Endothelial cell of umbilical vein (primary cell): Measurements from ENCODE around the gene S100A11. TPM values are rescaled to one million over a fixed set of nuclear protein-coding genes. Genes with fewer than 3 reads are reported as not detected.

Source experiments
- BruUV-seq: library from RNA; stranded (reverse); fragments of 400-500 nt; replicated peaks from 2 replicates; lab custom pipeline; 2021; lab: Mats Ljungman, UMichigan
- CTCF ChIA-PET: fragments of 300-600, 350-600 bp; sonication (Branson Sonifier 250); formaldehyde crosslinking; loops from one replicate; lab custom pipeline; 2021; ENCODE audit warnings: antibody characterized with exemption, inconsistent platforms; lab: Charles Lee
- POLR2A ChIA-PET: fragments of 300-600, 350-600 bp; sonication (Branson Sonifier 250); formaldehyde crosslinking; loops from one replicate; lab custom pipeline; 2021; ENCODE audit warnings: antibody characterized with exemption, inconsistent platforms; lab: Charles Lee
- DNase-seq: peaks from one replicate; pipeline ENCODE4 v3.0.0-alpha.2; 2011; ENCODE audit warnings: low read depth, low spot score
- FAIRE-seq: peaks from 2 replicates; lab custom pipeline; 2011; peaks lifted over from hg19 to GRCh38; lab: Jason Lieb, UNC
- H2AFZ ChIP-seq: 2 replicates; pipeline ENCODE4 v1.6.0; 2012; ENCODE audit warnings: low read depth, low read length, control low read depth, inconsistent platforms
- H3K27ac ChIP-seq: 2 replicates; pipeline ENCODE4 v1.5.1; 2011; ENCODE audit warnings: low read depth, mild to moderate bottlenecking, control low read depth, low read length, moderate library complexity; ENCODE audit not compliant: insufficient read depth
- H3K27me3 ChIP-seq, 2 experiments: 2 replicates each; pipeline versions ENCODE4 v1.6.0 to v1.6.1; 2011; ENCODE audit warnings: low read length in 2 of 2, mixed read lengths in 1 of 2; ENCODE audit not compliant: control insufficient read depth in 2 of 2, insufficient read depth in 2 of 2
- H3K36me3 ChIP-seq, 2 experiments: 2 replicates in 1 of 2; 3 replicates in 1 of 2; pipeline ENCODE4 v1.5.1; 2011; ENCODE audit warnings: low read length in 2 of 2, mild to moderate bottlenecking in 1 of 2, moderate library complexity in 1 of 2; ENCODE audit not compliant: control insufficient read depth in 2 of 2, insufficient read depth in 2 of 2; ENCODE audit errors: extremely low read depth in 1 of 2
- H3K4me1 ChIP-seq: 3 replicates; pipeline ENCODE4 v1.5.1; 2011; ENCODE audit warnings: mild to moderate bottlenecking, low read length; ENCODE audit not compliant: control insufficient read depth, insufficient read depth; ENCODE audit errors: extremely low read depth
- H3K4me2 ChIP-seq: 2 replicates; pipeline ENCODE4 v1.6.1; 2011; ENCODE audit warnings: low read length, control low read depth, mixed read lengths; ENCODE audit not compliant: insufficient read depth
- H3K4me3 ChIP-seq, 3 experiments: fragments of 200-600 bp in 1 of 3; sonication (generic), shearing (Covaris generic) in 1 of 3; replicated peaks in 1 of 3; 2 replicates each; pipeline ENCODE4 v1.5.1; 2011 to 2016; ENCODE audit warnings: control low read depth in 3 of 3, low read length in 3 of 3, mild to moderate bottlenecking in 2 of 3, inconsistent platforms in 1 of 3, low read depth in 1 of 3, moderate library complexity in 1 of 3; ENCODE audit not compliant: insufficient read depth in 1 of 3
- H3K79me2 ChIP-seq: 2 replicates; pipeline ENCODE4 v1.6.0; 2012; ENCODE audit warnings: low read length, inconsistent platforms; ENCODE audit not compliant: control insufficient read depth, insufficient read depth
- H3K9ac ChIP-seq: replicated peaks from 2 replicates; pipeline ENCODE3; 2011; ENCODE audit warnings: low read length, control low read depth; ENCODE audit not compliant: insufficient read depth; ENCODE audit errors: extremely low read depth
- H3K9me1 ChIP-seq: replicated peaks from 3 replicates; pipeline ENCODE4 v1.6.0; 2011; ENCODE audit warnings: mild to moderate bottlenecking, low read length; ENCODE audit not compliant: control insufficient read depth, insufficient read depth; ENCODE audit errors: extremely low read depth
- H3K9me3 ChIP-seq: replicated peaks from 2 replicates; pipeline ENCODE4 v1.5.1; 2012; ENCODE audit warnings: low read length, inconsistent platforms; ENCODE audit not compliant: control insufficient read depth, insufficient read depth
- H4K20me1 ChIP-seq: replicated peaks from 2 replicates; pipeline ENCODE3; 2011; ENCODE audit warnings: mild to moderate bottlenecking, low read length; ENCODE audit not compliant: control insufficient read depth, insufficient read depth; ENCODE audit errors: extremely low read depth
- CTCF ChIP-seq, 2 donors: IDR thresholded peaks; 1 replicate in 1 of 2; 2 replicates in 1 of 2; pipeline ENCODE4 v1.5.1; 2011; ENCODE audit warnings: low read length in 2 of 2, mild to moderate bottlenecking in 2 of 2, moderate library complexity in 2 of 2, control low read depth in 1 of 2, inconsistent platforms in 1 of 2, low read depth in 1 of 2; ENCODE audit not compliant: insufficient read depth in 1 of 2; ENCODE audit errors: extremely low read depth in 1 of 2
- EZH2 ChIP-seq: IDR thresholded peaks from 2 replicates; pipeline ENCODE4 v1.6.1; 2012; ENCODE audit warnings: borderline replicate concordance, low read depth, mild to moderate bottlenecking, moderate library complexity, low read length, inconsistent platforms; ENCODE audit not compliant: severe bottlenecking
- FOS ChIP-seq: IDR thresholded peaks from 2 replicates; pipeline ENCODE4 v1.6.1; 2011; ENCODE audit warnings: mild to moderate bottlenecking, low read length, moderate library complexity, borderline replicate concordance; ENCODE audit not compliant: insufficient read depth
- GATA2 ChIP-seq: IDR thresholded peaks from 2 replicates; pipeline ENCODE4 v1.7.0; 2011; ENCODE audit warnings: low read depth, mild to moderate bottlenecking, moderate library complexity, mixed read lengths, low read length; ENCODE audit not compliant: insufficient read length, insufficient read depth
- JUN ChIP-seq: IDR thresholded peaks from 2 replicates; pipeline ENCODE4 v1.6.1; 2011; ENCODE audit warnings: borderline replicate concordance, low read depth; ENCODE audit not compliant: insufficient read length, insufficient read depth
- MAX ChIP-seq: IDR thresholded peaks from 2 replicates; pipeline ENCODE4 v1.6.1; 2011; ENCODE audit not compliant: insufficient read depth, insufficient read length
- MYC ChIP-seq: IDR thresholded peaks from one replicate; pipeline ENCODE4 v1.6.1; 2011; ENCODE audit warnings: mild to moderate bottlenecking, low read depth, low read length
- POLR2A ChIP-seq: IDR thresholded peaks from 2 replicates; pipeline ENCODE4 v1.6.1; 2012; ENCODE audit warnings: low read depth, mild to moderate bottlenecking, control low read depth, low read length
- POLR2AphosphoS5 ChIP-seq: IDR thresholded peaks from 2 replicates; pipeline ENCODE4 v1.6.1; 2012; ENCODE audit warnings: low read depth, mild to moderate bottlenecking, control low read depth, low read length, moderate library complexity; ENCODE audit not compliant: insufficient read depth
- dilution Hi-C: fragments of 300-500 bp; cut with MboI; formaldehyde crosslinking; loops from one replicate; pipeline ENCODE4 v1.15.0; 2019; ENCODE audit warnings: low sequenced_read_pairs; ENCODE audit not compliant: extremely low pct_ligation_motif_present
- intact Hi-C: fragments of 100-400 bp; cut with micrococcal nuclease; formaldehyde crosslinking; loops from one replicate; pipeline ENCODE4 v1.10.0; 2022
- polyA plus RNA-seq, 4 experiments: library from polyadenylated mRNA; depleted of rRNA in 3 of 4; stranded (reverse) in 3 of 4; unstranded in 1 of 4; fragments of >200 nt; gene quantifications; 2 replicates each; pipeline versions ENCODE4 v1.2.1 to v1.2.3, GENCODE V29; 2011 to 2012; ENCODE audit warnings: missing spikeins in 1 of 4
- total RNA-seq: library from RNA; stranded (reverse); gene quantifications from 2 replicates; pipeline ENCODE4 v1.2.3, GENCODE V29; 2021

The S100A11 gene
- total and polyA plus RNA-seq, 2 donors (not counting 3 experiments of a cell fraction or from before 2014, with no cell fraction given) = 497 to 505 TPM

DNA sequence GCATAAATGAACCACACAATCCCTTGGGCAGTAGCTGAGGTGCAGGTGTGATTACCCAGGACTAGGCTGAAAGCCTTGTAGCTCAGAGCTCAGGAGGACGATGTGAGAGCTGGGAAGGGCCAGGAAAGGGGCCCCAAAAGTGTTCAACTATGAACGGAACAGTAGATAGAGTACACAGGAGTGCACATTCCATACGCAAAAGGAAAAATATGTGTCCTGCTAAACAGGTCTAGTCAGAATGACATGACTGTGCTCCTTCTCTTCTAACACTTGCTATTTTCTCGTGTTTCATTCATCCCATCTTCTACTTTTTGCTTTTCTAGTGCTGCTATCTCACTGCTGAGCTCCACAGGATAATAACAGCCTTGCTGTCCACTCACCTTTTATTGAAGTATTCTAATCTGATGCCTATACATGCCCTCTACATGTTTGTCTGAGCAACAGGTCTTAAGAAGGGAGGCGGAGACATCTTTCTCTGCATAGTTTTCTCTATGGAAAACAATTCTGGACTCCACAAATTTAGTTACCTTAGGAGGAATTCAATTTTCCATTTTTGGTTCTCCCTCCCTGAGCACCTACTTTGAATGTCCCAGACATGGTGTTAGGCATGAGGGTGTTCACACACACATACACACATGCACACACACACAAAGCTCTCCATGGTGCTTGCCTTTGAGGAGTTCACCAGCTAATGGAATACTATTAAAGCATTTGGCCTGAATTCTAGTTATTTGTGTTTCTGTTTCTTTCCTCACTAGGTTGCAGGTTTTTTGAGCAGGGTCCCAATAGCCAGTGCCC, 46.5 kb downstream of the S100A11 start:
- FAIRE-seq = no peak
- peak overlapping the region in 1 of 3 experiments; percentile 67 for H3K4me3 ChIP-seq

More for the DNA sequence above, 46.5 kb downstream of the S100A11 start:
- Histone ChIP-seq H3K36me3 (peaks cover 7 to 8% of the 10 kb centered on the region in 2 experiments), H2AFZ (no peak overlapping the region), H3K4me2 (peak overlapping the region; percentile 78), H3K4me1 (peaks cover 62% of the 10 kb centered on the region), H3K9me3 (no peaks in the 10 kb centered on the region), H3K9me1 (no peaks in the 10 kb centered on the region), H4K20me1 (no peaks in the 10 kb centered on the region), H3K79me2 (peaks cover 70% of the 10 kb centered on the region), H3K27ac (peak overlapping the region; percentile 83), H3K9ac (peak overlapping the region; percentile 8), H3K27me3 (no peaks in the 10 kb centered on the region)
- dilution Hi-C loops = no loop called here
- ChIA-PET POLR2A (interaction anchor here (2.1 kb wide), 1 partner anchor 10 kb away, joined by 8 read pairs; no protein-coding TSS in a partner anchor), CTCF (interaction anchor here (0.8 to 19.6 kb wide), 6 partner anchors 10 to 101 kb away, joined by 3 to 572 read pairs (median 22); no protein-coding TSS in a partner anchor)
- intact Hi-C loops = no loop called here
- TF ChIP-seq MYC = no peak
- TF ChIP-seq GATA2 = no peak
- TF ChIP-seq MAX = no peak
- no peak for TF ChIP-seq EZH2
- no peak for TF ChIP-seq POLR2AphosphoS5
- no peak for TF ChIP-seq FOS
- no peak for TF ChIP-seq JUN
- TF ChIP-seq POLR2A = no peak
- TF ChIP-seq CTCF (IDR thresholded peaks at IDR 0.05; ENCODE audit: extremely low read depth in 1 of 2, insufficient read depth in 1 of 2, low read depth in 1 of 2, low read length in 2 of 2) = no peak
- DNase-seq = peak; percentile 13
- BruUV-seq = no TSS peak
